HFF-Myc (cell line): ENCODE measurements around the gene DOC2B.
A peak's percentile ranks its signal among the peaks of the same experiment; 100 is the strongest.
"Not testable (repeated sequence)": the region's sequence is repeated elsewhere in the genome, so short reads cannot be mapped to it uniquely, and the experiment has no call there.

Source experiments
- DNase-seq: peaks from one replicate; pipeline ENCODE4 v3.0.0-alpha.2; 2011; ENCODE audit warnings: low read depth; ENCODE audit errors: extremely low read depth
- H3K4me3 ChIP-seq: replicated peaks from 2 replicates; pipeline ENCODE4 v1.5.1; 2011; ENCODE audit warnings: low read depth, mild to moderate bottlenecking, control low read depth, low read length
- TF ChIP-seq, protein P1 (sequence below): IDR thresholded peaks from 2 replicates; pipeline ENCODE4 v1.5.1; 2012; ENCODE audit warnings: mild to moderate bottlenecking, low read depth, low read length, control low read depth; ENCODE audit errors: missing control alignments

DOC2B gene

DNA sequence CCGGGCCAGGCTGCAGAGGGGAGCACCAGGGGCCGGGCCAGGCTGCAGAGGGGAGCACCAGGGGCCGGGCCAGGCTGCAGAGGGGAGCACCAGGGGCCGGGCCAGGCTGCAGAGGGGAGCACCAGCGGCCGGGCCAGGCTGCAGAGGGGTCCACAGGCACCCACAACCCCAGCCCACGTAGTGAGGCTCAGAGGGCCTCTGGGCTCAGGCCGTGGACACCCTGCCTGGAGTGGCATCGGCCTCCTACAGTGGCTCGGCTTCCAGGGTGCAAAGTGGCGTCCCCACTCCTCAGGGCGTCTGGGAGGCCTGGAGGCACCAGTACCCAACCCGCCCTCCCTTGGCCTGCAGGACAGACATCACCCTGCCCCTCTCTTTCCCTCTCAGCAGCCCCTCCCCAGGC lies 9.6 kb downstream of the DOC2B start:
- H3K4me3 ChIP-seq = no peak overlapping the region
- TF ChIP-seq, protein P1, sequence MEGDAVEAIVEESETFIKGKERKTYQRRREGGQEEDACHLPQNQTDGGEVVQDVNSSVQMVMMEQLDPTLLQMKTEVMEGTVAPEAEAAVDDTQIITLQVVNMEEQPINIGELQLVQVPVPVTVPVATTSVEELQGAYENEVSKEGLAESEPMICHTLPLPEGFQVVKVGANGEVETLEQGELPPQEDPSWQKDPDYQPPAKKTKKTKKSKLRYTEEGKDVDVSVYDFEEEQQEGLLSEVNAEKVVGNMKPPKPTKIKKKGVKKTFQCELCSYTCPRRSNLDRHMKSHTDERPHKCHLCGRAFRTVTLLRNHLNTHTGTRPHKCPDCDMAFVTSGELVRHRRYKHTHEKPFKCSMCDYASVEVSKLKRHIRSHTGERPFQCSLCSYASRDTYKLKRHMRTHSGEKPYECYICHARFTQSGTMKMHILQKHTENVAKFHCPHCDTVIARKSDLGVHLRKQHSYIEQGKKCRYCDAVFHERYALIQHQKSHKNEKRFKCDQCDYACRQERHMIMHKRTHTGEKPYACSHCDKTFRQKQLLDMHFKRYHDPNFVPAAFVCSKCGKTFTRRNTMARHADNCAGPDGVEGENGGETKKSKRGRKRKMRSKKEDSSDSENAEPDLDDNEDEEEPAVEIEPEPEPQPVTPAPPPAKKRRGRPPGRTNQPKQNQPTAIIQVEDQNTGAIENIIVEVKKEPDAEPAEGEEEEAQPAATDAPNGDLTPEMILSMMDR = no peak
- no peak for DNase-seq

DNA sequence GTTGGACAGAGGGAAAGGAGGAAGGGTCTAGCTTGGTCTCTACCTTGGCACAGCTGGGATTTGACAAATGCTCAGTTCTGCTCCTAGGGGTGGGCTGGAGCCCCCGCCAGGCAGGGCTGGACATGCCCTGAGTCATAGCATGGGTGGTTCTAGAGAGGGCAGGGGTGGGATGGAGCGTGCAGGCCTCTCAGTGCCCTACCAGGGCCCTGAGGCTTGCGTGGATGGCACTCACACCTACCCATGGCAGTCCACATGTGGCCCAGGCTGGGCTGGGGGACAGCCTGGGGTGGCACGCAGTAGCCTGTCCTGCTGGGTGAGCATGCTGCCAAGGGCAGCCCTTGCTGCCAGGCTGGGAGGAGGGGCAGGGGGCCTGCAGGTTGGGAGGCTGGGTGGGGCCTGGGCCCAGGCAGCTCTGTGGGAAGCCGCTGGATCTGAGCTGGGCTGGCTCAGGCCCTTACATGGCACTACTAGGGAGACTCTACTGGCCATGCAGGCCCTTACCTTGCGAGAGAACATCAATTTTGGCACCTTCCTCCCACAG lies 11.2 kb downstream of the DOC2B start:
- TF ChIP-seq, protein P1 = no peak
- H3K4me3 ChIP-seq = no peak overlapping the region
- no peak for DNase-seq

DNA sequence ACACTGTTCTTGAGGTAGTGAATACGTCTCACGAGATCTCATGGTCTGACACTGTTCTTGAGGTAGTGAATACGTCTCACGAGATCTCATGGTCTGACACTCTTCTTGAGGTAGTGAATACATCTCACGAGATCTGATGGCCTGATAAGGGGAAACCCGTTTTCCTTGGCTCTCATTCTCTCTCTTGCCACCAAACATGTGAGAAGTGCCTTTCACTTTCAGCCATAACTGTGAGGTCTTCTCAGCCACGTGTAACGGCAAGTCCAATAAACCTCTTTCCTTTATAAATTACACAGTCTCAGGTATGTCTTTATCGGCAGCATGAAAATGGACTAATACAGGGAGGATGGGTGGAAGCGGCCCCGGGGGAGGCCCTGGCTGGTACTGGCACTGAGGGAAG lies 12.8 kb downstream of the DOC2B start:
- not testable (repeated sequence) for H3K4me3 ChIP-seq, DNase-seq

DNA sequence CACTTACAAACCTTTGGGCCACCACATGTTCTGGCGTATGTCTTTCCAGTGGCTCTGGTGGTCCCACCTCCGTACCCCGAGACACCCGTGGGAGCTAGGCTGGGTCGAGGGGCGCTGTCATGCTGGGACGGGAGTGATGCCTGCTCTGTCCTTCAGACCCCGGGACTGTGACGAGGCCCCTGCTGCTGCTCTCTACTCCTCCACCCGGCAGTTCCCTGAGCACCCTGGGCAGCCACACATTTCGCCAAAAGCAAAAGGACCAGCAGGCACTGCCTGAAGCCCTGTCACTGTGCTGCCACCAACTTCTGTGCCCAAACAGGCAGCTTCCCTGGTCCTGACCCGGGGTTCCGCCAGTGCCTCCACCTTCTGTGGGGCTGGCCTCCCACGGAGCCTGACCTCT lies 15.5 kb downstream of the DOC2B start:
- TF ChIP-seq, protein P1 = no peak
- DNase-seq = no peak

DNA sequence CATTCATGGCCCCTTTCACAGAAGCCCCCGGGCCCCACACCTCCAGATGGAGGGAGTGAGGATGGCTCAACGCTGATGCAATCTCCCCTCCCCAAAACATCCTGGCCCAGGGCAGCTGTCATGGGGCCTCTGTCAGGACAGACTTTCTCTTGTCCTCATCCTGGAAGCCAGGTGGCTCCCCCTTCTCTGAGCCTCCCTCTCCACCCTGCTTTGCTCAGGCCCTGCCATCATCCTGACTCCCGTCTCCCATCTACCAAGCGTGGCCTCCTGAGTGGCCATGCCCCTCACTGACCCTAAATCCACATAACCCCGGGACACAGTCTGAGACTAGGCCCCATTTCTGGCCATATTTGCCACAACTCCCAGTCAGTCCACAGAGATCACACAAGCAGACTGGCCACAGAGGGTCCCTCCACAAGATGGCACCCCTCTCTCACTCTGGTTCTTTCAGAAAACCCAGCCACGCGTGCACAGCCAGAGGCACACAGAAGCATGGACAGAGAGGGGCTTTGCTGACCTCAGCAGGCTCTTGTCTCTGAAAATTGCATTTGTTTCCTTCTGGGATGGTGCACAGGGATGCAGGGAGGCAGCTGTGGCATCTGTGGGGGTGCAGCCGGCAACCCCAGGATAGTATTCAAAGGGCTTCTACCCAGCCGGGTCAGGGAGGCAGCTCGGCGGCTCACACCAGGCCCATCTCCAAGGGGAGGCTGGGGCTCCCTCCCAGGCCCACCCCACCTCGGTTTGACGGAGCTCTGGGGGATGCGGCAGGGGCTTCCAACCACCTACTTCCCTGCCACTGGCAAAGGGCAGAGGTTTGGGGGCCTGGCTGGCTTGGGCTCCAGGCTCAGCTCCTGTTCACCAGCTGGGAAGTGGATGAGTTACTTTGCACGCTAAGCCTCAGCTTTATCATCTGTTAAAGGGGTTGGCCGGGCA lies 16.9 kb downstream of the DOC2B start:
- TF ChIP-seq, protein P1 = peak; percentile 56
- no peak for DNase-seq
- no peak overlapping the region for H3K4me3 ChIP-seq

More for the DNA sequence above, 15.5 kb downstream of the DOC2B start:
- H3K4me3 ChIP-seq = no peak overlapping the region

DNA sequence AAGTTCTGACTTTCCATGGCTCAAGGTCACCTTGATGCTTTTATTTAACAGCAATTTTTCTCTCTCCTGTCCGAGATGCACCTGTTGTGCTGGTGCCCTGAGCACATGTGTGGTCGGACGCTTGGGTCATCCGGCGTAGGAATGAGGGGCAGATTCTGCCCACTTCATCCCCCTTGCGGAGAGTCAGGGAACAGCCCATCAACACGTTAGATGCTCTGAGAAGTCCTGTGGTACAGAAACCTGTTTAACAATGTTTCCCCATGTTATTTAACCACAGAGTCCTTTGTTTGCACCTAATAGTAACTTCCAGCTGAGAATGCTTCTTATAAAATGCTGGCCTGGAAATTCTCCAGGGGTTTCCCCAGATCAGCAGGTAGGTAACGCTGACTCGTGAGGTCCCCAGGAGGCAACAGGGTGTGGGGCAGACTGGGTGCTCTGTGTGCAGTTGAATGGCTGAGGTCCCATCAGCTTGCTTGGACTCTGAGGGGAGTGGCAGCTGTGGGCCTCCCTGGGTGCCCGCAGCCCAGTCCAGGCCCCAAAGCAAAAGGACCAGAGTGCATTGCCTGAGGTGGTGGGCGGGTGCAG lies 17.8 kb downstream of the DOC2B start:
- TF ChIP-seq, protein P1 = no peak
- DNase-seq = no peak
- no peak overlapping the region for H3K4me3 ChIP-seq

DNA sequence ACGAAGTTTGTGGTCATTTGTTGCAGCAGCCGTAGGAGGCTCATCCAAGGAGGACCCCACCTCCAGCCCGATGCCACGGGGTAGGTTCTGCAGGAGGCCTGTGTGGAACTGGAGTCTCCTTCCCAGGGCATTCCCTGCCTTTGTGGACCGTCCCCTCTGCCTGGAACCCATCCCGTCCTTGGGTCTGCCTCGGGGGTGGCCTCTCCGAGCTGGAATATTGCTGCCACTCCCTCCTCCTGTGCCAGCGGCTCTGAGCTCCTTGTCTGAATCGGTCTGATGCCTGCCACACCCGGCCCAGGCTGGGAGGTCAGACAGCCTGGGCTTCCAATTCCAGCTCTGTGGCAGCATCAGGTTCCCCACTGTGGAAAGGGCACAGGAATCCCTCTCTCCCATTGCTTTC lies 18.8 kb downstream of the DOC2B start:
- no peak for DNase-seq
- H3K4me3 ChIP-seq = no peak overlapping the region
- TF ChIP-seq, protein P1 = no peak
